22Rv1 (cell line): ENCODE measurements around the gene RASGEF1C.

ENCODE experiments used
- CTCF ChIP-seq: fragments of 450-650 bp; IDR thresholded peaks from 2 replicates; pipeline ENCODE4 v1.5.1; 2017; ENCODE audit warnings: mild to moderate bottlenecking
- ZFX ChIP-seq: fragments of 450-650 bp; IDR thresholded peaks from 2 replicates; pipeline ENCODE4 v1.6.1; 2017; ENCODE audit warnings: antibody characterized with exemption, borderline replicate concordance

- no peak for TF ChIP-seq CTCF
- TF ChIP-seq ZFX = no peak
Measured at GRCh38 chr5:180140079-180140554, 68.9 kb downstream of the RASGEF1C start.
